CD14-positive monocyte (primary cell): ENCODE results near the gene NTMT2. TPM values are rescaled to one million over a fixed set of nuclear protein-coding genes. Genes with fewer than 3 reads are reported as not detected.

Source experiments
- DNase-seq, 3 donors: peaks; one replicate each; pipeline ENCODE4 v3.0.0-alpha.2; 2011 to 2022
- H2AFZ ChIP-seq: 2 replicates; pipeline ENCODE4 v1.6.0; 2012; ENCODE audit warnings: mild to moderate bottlenecking, low read depth, low read length, inconsistent platforms; ENCODE audit not compliant: insufficient read depth, poor library complexity, severe bottlenecking
- H3K27ac ChIP-seq, 2 donors: 1 replicate in 1 of 2; 2 replicates in 1 of 2; pipeline ENCODE4 v1.5.1; 2012 to 2013; ENCODE audit warnings: low read length in 2 of 2, control low read depth in 1 of 2, inconsistent platforms in 1 of 2, low read depth in 1 of 2, mild to moderate bottlenecking in 1 of 2
- H3K27me3 ChIP-seq, 2 donors: one replicate each; pipeline versions ENCODE4 v1.6.0 to v1.6.1; 2011 to 2013; ENCODE audit warnings: low read length in 2 of 2; ENCODE audit not compliant: control insufficient read depth in 2 of 2, insufficient read depth in 2 of 2
- H3K36me3 ChIP-seq, 2 donors: replicated peaks in 1 of 2; 1 replicate in 1 of 2; 2 replicates in 1 of 2; pipeline versions ENCODE4 v1.5.1 to v1.6.1; 2012 to 2013; ENCODE audit warnings: low read length in 2 of 2, control low read depth in 1 of 2, inconsistent platforms in 1 of 2, mild to moderate bottlenecking in 1 of 2; ENCODE audit not compliant: insufficient read depth in 2 of 2, control insufficient read depth in 1 of 2
- H3K4me1 ChIP-seq, 2 donors: 1 replicate in 1 of 2; 2 replicates in 1 of 2; pipeline versions ENCODE4 v1.5.1 to v1.6.1; 2012 to 2013; ENCODE audit warnings: low read length in 2 of 2, control low read depth in 1 of 2, inconsistent platforms in 1 of 2, mild to moderate bottlenecking in 1 of 2, moderate library complexity in 1 of 2; ENCODE audit not compliant: insufficient read depth in 2 of 2, control insufficient read depth in 1 of 2
- H3K4me2 ChIP-seq: replicated peaks from 2 replicates; pipeline ENCODE3; 2012; ENCODE audit warnings: low read length, moderate library complexity, mild to moderate bottlenecking; ENCODE audit not compliant: poor library complexity, severe bottlenecking; ENCODE audit errors: extremely low read depth
- H3K4me3 ChIP-seq, 3 experiments: fragments of 200-600 bp in 1 of 3; sonication (generic) in 1 of 3; replicated peaks in 1 of 3; 1 replicate in 2 of 3; 2 replicates in 1 of 3; pipeline ENCODE4 v1.5.1; 2011 to 2013; ENCODE audit warnings: low read length in 3 of 3, mild to moderate bottlenecking in 3 of 3, control low read depth in 2 of 3, low read depth in 2 of 3, inconsistent platforms in 1 of 3, moderate library complexity in 1 of 3
- H3K79me2 ChIP-seq: 2 replicates; pipeline ENCODE4 v1.6.0; 2012; ENCODE audit warnings: mild to moderate bottlenecking, control low read depth, inconsistent platforms, low read length, moderate library complexity; ENCODE audit not compliant: insufficient read depth
- H3K9ac ChIP-seq: 2 replicates; pipeline ENCODE4 v1.6.0; 2017; ENCODE audit warnings: low read length, mild to moderate bottlenecking; ENCODE audit not compliant: insufficient read depth, poor library complexity, severe bottlenecking
- H3K9me3 ChIP-seq, 2 donors: replicated peaks in 1 of 2; 1 replicate in 1 of 2; 2 replicates in 1 of 2; pipeline versions ENCODE4 v1.5.1 to v1.6.1; 2012 to 2013; ENCODE audit warnings: low read length in 2 of 2, control low read depth in 1 of 2; ENCODE audit not compliant: control insufficient read depth in 1 of 2, insufficient read depth in 1 of 2
- H4K20me1 ChIP-seq: 2 replicates; pipeline ENCODE4 v1.6.0; 2012; ENCODE audit warnings: mild to moderate bottlenecking, low read length, control low read depth, moderate library complexity; ENCODE audit not compliant: insufficient read depth
- H3K27ac Mint-ChIP-seq, 7 donors: one replicate each; pipeline ENCODE4 v1.8.0; 2020; ENCODE audit warnings: mild to moderate bottlenecking in 7 of 7, mixed read lengths in 7 of 7, moderate library complexity in 6 of 7, inconsistent platforms in 2 of 7
- H3K27me3 Mint-ChIP-seq, 3 donors: one replicate each; pipeline ENCODE4 v1.8.0; 2021 to 2022; ENCODE audit warnings: low read depth in 3 of 3, mild to moderate bottlenecking in 3 of 3, mixed read lengths in 3 of 3, moderate library complexity in 3 of 3, inconsistent platforms in 1 of 3
- H3K36me3 Mint-ChIP-seq, 2 donors: one replicate each; pipeline ENCODE4 v1.8.0; 2020; ENCODE audit warnings: mixed read lengths in 2 of 2, inconsistent platforms in 1 of 2, mild to moderate bottlenecking in 1 of 2
- H3K4me1 Mint-ChIP-seq: one replicate; pipeline ENCODE4 v1.8.0; 2020; ENCODE audit warnings: mild to moderate bottlenecking, mixed read lengths
- H3K4me3 Mint-ChIP-seq, 2 donors: one replicate each; pipeline ENCODE4 v1.8.0; 2020; ENCODE audit warnings: mild to moderate bottlenecking in 2 of 2, mixed read lengths in 2 of 2, moderate library complexity in 1 of 2
- H3K9me3 Mint-ChIP-seq, 7 donors: one replicate each; pipeline ENCODE4 v1.8.0; 2020 to 2022; ENCODE audit warnings: mixed read lengths in 7 of 7, mild to moderate bottlenecking in 6 of 7, moderate library complexity in 6 of 7, inconsistent platforms in 2 of 7
- WGBS: methylation state at CpG from one replicate; pipeline ENCODE4 v1.1.5; 2013; ENCODE audit warnings: missing lambda C conversion rate; ENCODE audit not compliant: insufficient coverage; 5-methylcytosine and 5-hydroxymethylcytosine counted together
- intact Hi-C, 2 donors: fragments of 100-400 bp; cut with micrococcal nuclease; formaldehyde crosslinking; loops; one replicate each; pipeline versions ENCODE4 v1.15.0 to v1.15.1; 2023
- polyA plus RNA-seq, 3 donors: library from polyadenylated mRNA; depleted of rRNA in 1 of 3; unstranded in 2 of 3; stranded (reverse) in 1 of 3; fragments of 300-500 nt in 2 of 3; fragments of >200 nt in 1 of 3; fragmentation: Illumina TruSeq in 2 of 3; gene quantifications; 1 replicate in 2 of 3; 2 replicates in 1 of 3; pipeline ENCODE4 v1.2.3, GENCODE V29; 2012 to 2021
- TF ChIP-seq, protein P1 (sequence below): fragments of 200-600 bp; IDR thresholded peaks from one replicate; pipeline ENCODE4 v1.8.0; 2022; ENCODE audit warnings: antibody characterized with exemption, mild to moderate bottlenecking

The NTMT2 gene
- polyA plus RNA-seq, 3 donors: not detected

DNA sequence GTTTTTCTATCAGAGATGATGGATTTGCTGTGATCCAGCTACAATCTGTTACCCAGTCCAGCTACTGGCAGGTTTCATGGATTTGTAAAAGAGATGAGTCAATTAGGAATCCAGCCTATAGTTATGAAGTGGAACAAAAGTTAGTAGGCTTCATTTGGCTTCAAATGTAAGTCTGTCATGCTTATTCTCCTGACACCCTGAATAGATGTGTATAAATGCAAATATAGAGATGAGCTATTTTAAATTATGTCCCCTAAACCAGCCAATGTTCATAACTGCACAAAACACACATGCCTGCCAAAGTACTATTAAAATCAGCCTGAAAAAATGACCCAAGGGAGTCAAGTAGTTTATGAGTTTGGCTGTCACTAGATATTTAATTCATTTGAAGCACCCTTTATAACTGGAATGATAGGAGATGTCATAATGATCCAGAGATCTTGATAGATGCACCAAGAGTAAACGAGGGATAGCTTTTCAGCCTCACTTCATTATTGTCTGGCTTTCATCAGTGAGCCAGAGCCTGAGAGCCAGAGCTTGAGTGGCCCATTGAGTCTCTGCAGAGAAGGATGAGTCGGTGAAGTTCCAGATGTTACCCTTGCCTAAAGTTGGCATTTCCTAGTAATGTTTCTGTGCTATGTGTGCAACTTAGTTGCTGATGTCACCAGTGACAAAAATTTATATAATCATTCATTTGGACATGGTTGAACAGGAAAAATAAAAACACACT lies 11.8 kb upstream of the NTMT2 start:
- Histone ChIP-seq H3K4me2 (no peak overlapping the region), H3K9ac (no peak overlapping the region), H3K27me3 (no peaks in the 10 kb centered on the region), H2AFZ (no peak overlapping the region), H3K79me2 (no peaks in the 10 kb centered on the region), H3K27ac (no peak overlapping the region), H3K4me1 (no peaks in the 10 kb centered on the region), H3K9me3 (no peaks in the 10 kb centered on the region), H3K36me3 (no peaks in the 10 kb centered on the region), H4K20me1 (no peaks in the 10 kb centered on the region), H3K4me3 (no peak overlapping the region)
- no peak overlapping the region for H3K4me3 Mint-ChIP-seq
- no peak overlapping the region for H3K27ac Mint-ChIP-seq
- no CpG with 5 or more reads among the region's 2 CpGs for WGBS
- H3K4me1 Mint-ChIP-seq: no peaks in the 10 kb centered on the region
- TF ChIP-seq, protein P1, sequence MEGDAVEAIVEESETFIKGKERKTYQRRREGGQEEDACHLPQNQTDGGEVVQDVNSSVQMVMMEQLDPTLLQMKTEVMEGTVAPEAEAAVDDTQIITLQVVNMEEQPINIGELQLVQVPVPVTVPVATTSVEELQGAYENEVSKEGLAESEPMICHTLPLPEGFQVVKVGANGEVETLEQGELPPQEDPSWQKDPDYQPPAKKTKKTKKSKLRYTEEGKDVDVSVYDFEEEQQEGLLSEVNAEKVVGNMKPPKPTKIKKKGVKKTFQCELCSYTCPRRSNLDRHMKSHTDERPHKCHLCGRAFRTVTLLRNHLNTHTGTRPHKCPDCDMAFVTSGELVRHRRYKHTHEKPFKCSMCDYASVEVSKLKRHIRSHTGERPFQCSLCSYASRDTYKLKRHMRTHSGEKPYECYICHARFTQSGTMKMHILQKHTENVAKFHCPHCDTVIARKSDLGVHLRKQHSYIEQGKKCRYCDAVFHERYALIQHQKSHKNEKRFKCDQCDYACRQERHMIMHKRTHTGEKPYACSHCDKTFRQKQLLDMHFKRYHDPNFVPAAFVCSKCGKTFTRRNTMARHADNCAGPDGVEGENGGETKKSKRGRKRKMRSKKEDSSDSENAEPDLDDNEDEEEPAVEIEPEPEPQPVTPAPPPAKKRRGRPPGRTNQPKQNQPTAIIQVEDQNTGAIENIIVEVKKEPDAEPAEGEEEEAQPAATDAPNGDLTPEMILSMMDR: no peak
- peaks cover 0 to 7% (median 3%) of the 10 kb centered on the region in 7 donors for H3K9me3 Mint-ChIP-seq
- intact Hi-C loops: no loop called here
- H3K27me3 Mint-ChIP-seq: peaks cover 0 to 2% (median 0%) of the 10 kb centered on the region in 3 donors
- H3K36me3 Mint-ChIP-seq: no peaks in the 10 kb centered on the region
- no peak for DNase-seq

DNA sequence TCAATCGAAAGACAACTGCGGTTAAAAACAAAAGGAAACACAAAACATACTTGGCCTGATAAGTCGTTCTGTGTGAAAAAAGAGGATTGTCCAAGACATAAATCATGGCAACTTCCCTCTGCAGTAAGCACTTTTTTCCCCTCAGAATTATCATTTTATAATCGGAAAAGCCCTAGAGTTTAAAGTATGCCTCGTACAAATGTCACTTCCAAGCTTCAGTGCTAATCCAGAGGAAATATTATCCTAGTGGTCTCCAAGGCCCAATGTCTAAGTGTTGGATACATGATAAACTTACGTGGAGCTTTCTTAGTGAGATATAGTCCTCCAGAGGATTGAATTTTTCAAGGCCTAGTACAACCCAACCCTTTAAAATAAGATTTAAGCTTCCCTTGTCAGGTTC lies 11.2 kb upstream of the NTMT2 start:
- H3K9me3 Mint-ChIP-seq: peaks cover 0 to 8% (median 3%) of the 10 kb centered on the region in 7 donors
- no peak for DNase-seq

More for the DNA sequence above, 11.2 kb upstream of the NTMT2 start:
- no peak overlapping the region for H3K4me3 Mint-ChIP-seq
- H3K27ac Mint-ChIP-seq: no peak overlapping the region
- H3K27me3 Mint-ChIP-seq: peaks cover 0 to 2% (median 0%) of the 10 kb centered on the region in 3 donors
- H3K79me2 ChIP-seq: no peaks in the 10 kb centered on the region
- no peaks in the 10 kb centered on the region for H3K4me1 Mint-ChIP-seq
- no CpG with 5 or more reads among the region's 6 CpGs for WGBS
- no peaks in the 10 kb centered on the region for H3K36me3 Mint-ChIP-seq
- no peaks in the 10 kb centered on the region for H3K27me3 ChIP-seq
- H2AFZ ChIP-seq: no peak overlapping the region
- no peak overlapping the region for H3K9ac ChIP-seq
- H3K27ac ChIP-seq: no peak overlapping the region
- intact Hi-C loops: no loop called here
- no peaks in the 10 kb centered on the region for H3K4me1 ChIP-seq
- H3K4me3 ChIP-seq: no peak overlapping the region
- no peaks in the 10 kb centered on the region for H4K20me1 ChIP-seq
- TF ChIP-seq, protein P1: no peak
- no peaks in the 10 kb centered on the region for H3K36me3 ChIP-seq
- H3K9me3 ChIP-seq: no peaks in the 10 kb centered on the region
- H3K4me2 ChIP-seq: no peak overlapping the region
